ENCODE data around the gene USB1. TPM values are rescaled to one million over a fixed set of nuclear protein-coding genes. Genes with fewer than 3 reads are reported as not detected.
A peak's percentile ranks its signal among the peaks of the same experiment; 100 is the strongest.

The USB1 gene
- total RNA-seq, 1 donor from 2014 or later, result 79.5 TPM

DNA sequence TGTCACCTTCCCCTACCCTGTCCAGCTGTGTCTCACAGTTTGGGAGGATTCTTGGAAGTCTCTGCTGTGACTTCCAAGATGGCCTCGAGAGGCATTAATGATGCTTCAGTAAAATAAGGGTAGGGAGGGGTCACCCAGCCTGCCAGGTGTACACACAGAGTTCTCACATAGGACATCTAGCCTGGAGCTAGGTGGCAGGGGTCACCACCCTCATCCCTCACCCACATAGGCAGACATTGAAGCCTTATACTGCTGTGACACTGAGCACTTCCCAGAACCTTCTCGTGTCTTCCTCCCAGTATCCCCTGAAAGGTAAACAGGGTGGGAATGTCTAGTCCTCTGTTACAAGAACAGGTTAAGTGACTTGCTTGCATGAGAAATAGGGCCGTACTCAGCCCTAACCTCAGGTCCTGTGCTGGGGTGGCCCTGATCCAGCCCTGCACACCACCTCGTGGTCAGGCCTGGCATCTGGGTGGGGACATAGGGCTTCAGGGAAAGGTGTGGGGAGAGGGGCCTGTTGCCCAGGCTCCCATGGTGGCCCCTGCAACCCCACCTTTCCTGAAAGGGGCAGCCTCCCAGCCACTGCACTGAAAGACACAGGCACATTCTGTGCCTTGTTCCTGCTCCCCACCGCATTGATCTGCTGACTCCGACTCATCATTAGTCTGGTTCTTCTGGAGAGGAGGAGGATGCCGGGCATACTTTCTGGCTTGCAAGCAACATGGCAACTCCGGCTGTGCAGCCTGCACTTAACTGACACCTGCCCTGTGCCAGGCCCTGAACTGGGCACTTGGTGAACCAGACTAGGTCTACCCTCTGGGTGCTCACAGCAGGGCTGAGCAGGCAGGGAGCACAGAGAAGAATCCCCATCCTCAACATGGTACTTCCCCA lies 20.7 kb downstream of the USB1 start:
- Mint-ChIP-seq H3K4me3 (ENCODE audit: unreplicated experiment) (no peak overlapping the region), H3K27me3 (ENCODE audit: unreplicated experiment) (peaks cover 14% of the 10 kb centered on the region), H3K4me1 (ENCODE audit: unreplicated experiment) (peaks cover 27% of the 10 kb centered on the region), H3K9me3 (ENCODE audit: unreplicated experiment) (no peaks in the 10 kb centered on the region), H3K36me3 (ENCODE audit: low read depth, unreplicated experiment) (peaks cover 4% of the 10 kb centered on the region), H3K27ac (ENCODE audit: unreplicated experiment) (no peak overlapping the region)
- TF ChIP-seq, protein P1, sequence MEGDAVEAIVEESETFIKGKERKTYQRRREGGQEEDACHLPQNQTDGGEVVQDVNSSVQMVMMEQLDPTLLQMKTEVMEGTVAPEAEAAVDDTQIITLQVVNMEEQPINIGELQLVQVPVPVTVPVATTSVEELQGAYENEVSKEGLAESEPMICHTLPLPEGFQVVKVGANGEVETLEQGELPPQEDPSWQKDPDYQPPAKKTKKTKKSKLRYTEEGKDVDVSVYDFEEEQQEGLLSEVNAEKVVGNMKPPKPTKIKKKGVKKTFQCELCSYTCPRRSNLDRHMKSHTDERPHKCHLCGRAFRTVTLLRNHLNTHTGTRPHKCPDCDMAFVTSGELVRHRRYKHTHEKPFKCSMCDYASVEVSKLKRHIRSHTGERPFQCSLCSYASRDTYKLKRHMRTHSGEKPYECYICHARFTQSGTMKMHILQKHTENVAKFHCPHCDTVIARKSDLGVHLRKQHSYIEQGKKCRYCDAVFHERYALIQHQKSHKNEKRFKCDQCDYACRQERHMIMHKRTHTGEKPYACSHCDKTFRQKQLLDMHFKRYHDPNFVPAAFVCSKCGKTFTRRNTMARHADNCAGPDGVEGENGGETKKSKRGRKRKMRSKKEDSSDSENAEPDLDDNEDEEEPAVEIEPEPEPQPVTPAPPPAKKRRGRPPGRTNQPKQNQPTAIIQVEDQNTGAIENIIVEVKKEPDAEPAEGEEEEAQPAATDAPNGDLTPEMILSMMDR (IDR thresholded peaks at IDR 0.05; ENCODE audit: unreplicated experiment), result no peak
- DNase-seq (ENCODE audit: low spot score), result no peak

DNA sequence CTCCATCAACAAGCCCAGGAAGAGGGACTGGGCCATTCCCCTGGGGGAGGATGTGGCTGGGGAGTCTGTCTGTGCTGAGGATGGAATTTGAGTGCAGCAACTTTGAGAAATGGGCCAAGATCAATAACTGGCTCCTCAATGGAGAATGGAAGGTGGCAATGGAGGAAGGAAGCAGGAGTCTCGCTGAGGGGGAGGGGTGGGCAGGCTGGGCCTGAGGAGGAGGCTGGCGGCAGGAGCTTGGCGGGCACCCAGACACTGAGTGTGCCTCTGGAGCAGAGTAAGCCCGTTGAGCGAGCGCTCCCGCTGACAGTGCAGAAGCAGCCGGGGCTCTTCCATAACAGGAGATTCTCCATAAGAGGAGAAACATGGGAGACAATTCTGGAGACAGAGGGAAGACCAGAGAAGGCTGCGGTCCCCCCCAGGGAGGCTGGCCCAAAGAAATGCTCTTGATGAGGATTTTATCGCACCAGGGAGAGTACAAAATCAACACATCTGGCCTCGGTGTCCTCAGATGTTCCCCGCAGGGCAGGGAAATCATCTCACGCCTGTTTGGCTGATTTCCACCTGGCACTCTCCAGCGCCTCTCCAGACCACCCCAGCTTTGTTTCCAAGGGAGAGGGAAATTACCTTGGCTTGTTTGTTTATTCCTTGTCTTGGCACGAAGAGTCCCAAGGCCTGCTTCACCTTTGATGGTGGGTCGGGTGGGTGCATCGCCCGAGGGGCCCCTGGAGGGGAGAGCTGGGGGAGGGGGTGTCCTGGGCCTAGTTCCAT lies 21.6 kb downstream of the USB1 start:
- Mint-ChIP-seq H3K4me1 (ENCODE audit: unreplicated experiment) (peaks cover 27% of the 10 kb centered on the region), H3K9me3 (ENCODE audit: unreplicated experiment) (no peaks in the 10 kb centered on the region), H3K36me3 (ENCODE audit: low read depth, unreplicated experiment) (peaks cover 4% of the 10 kb centered on the region), H3K27ac (ENCODE audit: unreplicated experiment) (no peak overlapping the region), H3K4me3 (ENCODE audit: unreplicated experiment) (no peak overlapping the region), H3K27me3 (ENCODE audit: unreplicated experiment) (peaks cover 14% of the 10 kb centered on the region)
- TF ChIP-seq, protein P1 (IDR thresholded peaks at IDR 0.05; ENCODE audit: unreplicated experiment), result no peak
- DNase-seq (ENCODE audit: low spot score), result no peak

DNA sequence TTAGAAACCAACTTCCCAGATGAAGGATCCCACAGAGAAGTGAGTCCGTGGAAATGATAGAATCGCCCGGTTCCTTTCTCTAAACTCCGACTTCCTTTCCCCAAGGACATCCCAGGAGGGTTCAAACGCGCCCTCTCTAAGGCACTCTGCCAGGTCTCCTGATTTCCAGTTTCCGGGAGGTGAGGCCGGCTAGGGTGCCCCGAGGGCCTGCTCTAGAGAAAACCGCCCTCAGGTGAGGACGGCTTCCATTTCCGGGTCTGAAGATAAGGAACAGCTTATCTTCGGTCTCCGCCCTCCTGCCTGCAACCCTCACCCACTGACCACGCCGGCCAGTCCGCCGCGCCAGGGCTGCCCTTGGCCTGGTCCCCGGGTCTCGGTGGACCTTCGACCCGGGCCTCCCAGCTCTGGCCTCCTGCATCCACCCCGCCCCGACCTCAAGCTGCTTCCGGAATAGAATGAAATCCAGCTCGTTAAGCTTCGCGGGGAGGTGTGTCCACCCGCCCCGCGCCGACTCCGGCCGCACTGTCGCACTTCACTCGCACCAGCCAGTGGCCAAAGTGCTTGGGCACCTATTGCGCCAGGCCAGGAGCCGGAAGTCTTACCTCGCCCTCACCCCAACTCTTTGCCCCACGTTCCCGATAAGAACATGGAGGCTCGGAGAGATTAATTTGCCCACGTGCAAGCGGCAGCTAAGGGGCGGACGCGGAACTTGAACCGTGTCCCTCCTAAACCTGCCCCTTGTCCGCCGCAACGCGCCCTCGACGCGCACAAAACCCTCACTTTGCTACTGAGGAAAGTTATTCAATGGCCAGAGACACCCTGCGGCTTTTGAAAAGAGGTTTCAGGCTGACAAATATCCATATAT lies 23.5 kb downstream of the USB1 start:
- Mint-ChIP-seq H3K27me3 (ENCODE audit: unreplicated experiment) (peaks cover 26% of the 10 kb centered on the region), H3K4me3 (ENCODE audit: unreplicated experiment) (peak overlapping the region; percentile 91), H3K36me3 (ENCODE audit: low read depth, unreplicated experiment) (peaks cover 5% of the 10 kb centered on the region), H3K4me1 (ENCODE audit: unreplicated experiment) (peaks cover 42% of the 10 kb centered on the region), H3K9me3 (ENCODE audit: unreplicated experiment) (no peaks in the 10 kb centered on the region), H3K27ac (ENCODE audit: unreplicated experiment) (peak overlapping the region; percentile 74)
- DNase-seq (ENCODE audit: low spot score), result peak; percentile 43
- TF ChIP-seq, protein P1 (IDR thresholded peaks at IDR 0.05; ENCODE audit: unreplicated experiment), result no peak

DNA sequence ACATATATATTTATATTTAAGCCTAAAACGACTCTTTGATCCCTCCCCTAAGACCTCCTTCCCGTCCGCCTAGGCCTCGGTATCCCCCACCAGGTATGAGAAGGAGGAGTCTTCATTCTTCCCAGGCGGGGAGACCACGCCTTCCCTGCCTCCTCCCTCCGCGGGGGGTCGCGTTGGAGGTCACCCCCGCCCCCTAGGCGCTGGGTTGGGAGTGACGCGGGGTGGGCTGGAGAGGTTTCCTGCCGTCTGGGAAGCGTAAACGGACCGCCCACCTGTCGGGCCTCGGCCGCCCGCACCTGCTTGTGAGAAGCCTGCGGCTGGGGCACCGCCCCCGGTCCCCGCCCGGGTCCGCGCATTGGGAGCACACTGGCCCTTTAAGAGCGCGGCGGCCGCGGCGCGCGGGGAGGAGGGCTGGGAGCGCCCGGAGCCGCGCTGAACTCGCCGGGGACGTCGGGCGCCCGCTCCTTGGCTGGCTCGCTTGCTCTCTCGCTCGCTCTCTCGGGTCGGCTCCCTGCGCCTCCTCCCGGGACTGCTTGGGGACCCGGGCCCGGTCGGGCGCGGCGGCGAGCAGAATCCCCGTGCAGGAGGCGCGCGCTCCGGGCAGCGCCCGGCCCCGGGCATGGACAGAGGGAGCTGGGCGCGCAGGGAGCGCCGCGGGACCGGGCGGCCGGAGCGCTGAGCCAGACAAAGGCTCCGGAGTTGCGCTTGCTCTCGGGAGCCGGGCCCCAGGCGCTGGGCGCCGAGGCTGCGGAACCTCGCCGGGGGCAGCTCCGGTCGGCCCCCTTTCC lies 24.3 kb downstream of the USB1 start, which contains the start of gene MMP15:
TSS of gene MMP15 (plus strand) at position 404 of the 788 bp plus-strand sequence. CDS start 597 bp downstream, outside the sequence.
- peaks cover 29% of the 10 kb centered on the region for H3K27me3 Mint-ChIP-seq (ENCODE audit: unreplicated experiment)
- peak within 1 kb of the TSS; percentile 74 for H3K27ac Mint-ChIP-seq (ENCODE audit: unreplicated experiment)
- peaks cover 44% of the 10 kb centered on the region for H3K4me1 Mint-ChIP-seq (ENCODE audit: unreplicated experiment)
- peaks cover 8% of the 10 kb centered on the region for H3K36me3 Mint-ChIP-seq (ENCODE audit: low read depth, unreplicated experiment)
- TF ChIP-seq, protein P1 (IDR thresholded peaks at IDR 0.05; ENCODE audit: unreplicated experiment), result peak; percentile 15
- peak; percentile 80 for DNase-seq (ENCODE audit: low spot score)
- H3K9me3 Mint-ChIP-seq (ENCODE audit: unreplicated experiment), result no peaks in the 10 kb centered on the region
- H3K4me3 Mint-ChIP-seq (ENCODE audit: unreplicated experiment), result peak within 1 kb of the TSS; percentile 91
